ENCODE data around the gene ADAMTSL1. TPM values are rescaled to one million over a fixed set of nuclear protein-coding genes. Genes with fewer than 3 reads are reported as not detected.

ADAMTSL1 gene
- total RNA-seq, 1 experiment from 2014 or later = not detected

- ATAC-seq (no peak), DNase-seq (ENCODE audit: low read depth, low spot score) (no peak)
- TF ChIP-seq POLR2AphosphoS5 (IDR thresholded peaks at IDR 0.05; ENCODE audit: low read depth, low read length) (no peak), REST (IDR thresholded peaks at IDR 0.05; ENCODE audit: insufficient read depth in 1 of 2, low read depth in 2 of 2, low read length in 1 of 2) (no peak), SIN3A (IDR thresholded peaks at IDR 0.05; ENCODE audit: borderline replicate concordance, insufficient read depth, low read depth, low read length) (no peak), TCF7L2 (IDR thresholded peaks at IDR 0.05; ENCODE audit: low read depth, low read length) (no peak)
- TF ChIP-seq, protein P1, sequence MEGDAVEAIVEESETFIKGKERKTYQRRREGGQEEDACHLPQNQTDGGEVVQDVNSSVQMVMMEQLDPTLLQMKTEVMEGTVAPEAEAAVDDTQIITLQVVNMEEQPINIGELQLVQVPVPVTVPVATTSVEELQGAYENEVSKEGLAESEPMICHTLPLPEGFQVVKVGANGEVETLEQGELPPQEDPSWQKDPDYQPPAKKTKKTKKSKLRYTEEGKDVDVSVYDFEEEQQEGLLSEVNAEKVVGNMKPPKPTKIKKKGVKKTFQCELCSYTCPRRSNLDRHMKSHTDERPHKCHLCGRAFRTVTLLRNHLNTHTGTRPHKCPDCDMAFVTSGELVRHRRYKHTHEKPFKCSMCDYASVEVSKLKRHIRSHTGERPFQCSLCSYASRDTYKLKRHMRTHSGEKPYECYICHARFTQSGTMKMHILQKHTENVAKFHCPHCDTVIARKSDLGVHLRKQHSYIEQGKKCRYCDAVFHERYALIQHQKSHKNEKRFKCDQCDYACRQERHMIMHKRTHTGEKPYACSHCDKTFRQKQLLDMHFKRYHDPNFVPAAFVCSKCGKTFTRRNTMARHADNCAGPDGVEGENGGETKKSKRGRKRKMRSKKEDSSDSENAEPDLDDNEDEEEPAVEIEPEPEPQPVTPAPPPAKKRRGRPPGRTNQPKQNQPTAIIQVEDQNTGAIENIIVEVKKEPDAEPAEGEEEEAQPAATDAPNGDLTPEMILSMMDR (IDR thresholded peaks at IDR 0.05) = no peak
- Histone ChIP-seq H3K27ac (ENCODE audit: low read length) (no peak overlapping the region), H3K4me3 (ENCODE audit: low read depth in 2 of 2, low read length in 2 of 2) (no peak overlapping the region), H3K4me1 (ENCODE audit: control insufficient read depth, insufficient read depth, low read length) (no peaks in the 10 kb centered on the region), H3K9me3 (ENCODE audit: control insufficient read depth, insufficient read depth, low read depth, low read length) (no peaks in the 10 kb centered on the region), H3K27me3 (ENCODE audit: control insufficient read depth, insufficient read depth, low read length) (no peaks in the 10 kb centered on the region), H3K36me3 (ENCODE audit: control insufficient read depth, insufficient read depth, low read length) (no peaks in the 10 kb centered on the region)
- intact Hi-C loops (cut with micrococcal nuclease; ENCODE audit: unreplicated experiment) (no loop called here), in situ Hi-C loops (cut with HindIII; ENCODE audit: low pct_unique_long_range_greater_than_20kb, low sequenced_read_pairs) (no loop called here)
- no TSS peak for BruUV-seq (replicated peaks)
- POLR2A ChIA-PET = no interaction called here
- CTCF ChIA-PET = no interaction called here
These were observed 101.7 kb downstream of the ADAMTSL1 start for GRCh38 chr9:18575686-18576085.

DNA sequence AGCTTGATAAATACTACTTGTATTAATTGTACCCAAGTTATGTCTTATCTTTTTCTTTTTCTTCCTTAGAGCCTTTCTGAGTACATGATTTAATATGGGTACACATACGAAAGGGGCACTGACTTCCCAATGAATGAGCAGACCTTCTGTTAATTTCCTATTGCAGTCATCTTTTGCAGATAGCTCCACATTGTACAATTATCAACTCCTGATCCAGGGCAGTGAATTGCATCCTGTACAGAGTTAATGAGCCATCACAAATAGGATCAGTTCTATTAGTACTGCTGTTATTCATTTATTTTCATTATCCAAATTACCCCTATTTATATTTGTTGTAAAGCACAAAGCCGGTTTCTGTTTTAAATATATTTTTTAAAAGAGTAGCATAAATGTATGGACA lies 105.6 kb downstream of the ADAMTSL1 start:
- Histone ChIP-seq H3K27me3 (ENCODE audit: control insufficient read depth, insufficient read depth, low read length) (no peaks in the 10 kb centered on the region), H3K9me3 (ENCODE audit: control insufficient read depth, insufficient read depth, low read depth, low read length) (no peaks in the 10 kb centered on the region), H3K36me3 (ENCODE audit: control insufficient read depth, insufficient read depth, low read length) (no peaks in the 10 kb centered on the region), H3K27ac (ENCODE audit: low read length) (no peak overlapping the region), H3K4me1 (ENCODE audit: control insufficient read depth, insufficient read depth, low read length) (no peaks in the 10 kb centered on the region), H3K4me3 (ENCODE audit: low read depth in 2 of 2, low read length in 2 of 2) (no peak overlapping the region)
- POLR2A ChIA-PET = no interaction called here
- intact Hi-C loops (cut with micrococcal nuclease; ENCODE audit: unreplicated experiment) = no loop called here
- CTCF ChIA-PET = no interaction called here
- in situ Hi-C loops (cut with HindIII; ENCODE audit: low pct_unique_long_range_greater_than_20kb, low sequenced_read_pairs) = no loop called here
- ATAC-seq (no peak), DNase-seq (ENCODE audit: low read depth, low spot score) (no peak)
- no TSS peak for BruUV-seq (replicated peaks)
- TF ChIP-seq REST (IDR thresholded peaks at IDR 0.05; ENCODE audit: insufficient read depth in 1 of 2, low read depth in 2 of 2, low read length in 1 of 2) (no peak), POLR2AphosphoS5 (IDR thresholded peaks at IDR 0.05; ENCODE audit: low read depth, low read length) (no peak), SIN3A (IDR thresholded peaks at IDR 0.05; ENCODE audit: borderline replicate concordance, insufficient read depth, low read depth, low read length) (no peak), TCF7L2 (IDR thresholded peaks at IDR 0.05; ENCODE audit: low read depth, low read length) (no peak)
- TF ChIP-seq, protein P1 (IDR thresholded peaks at IDR 0.05) = no peak

All from Panc1 (cell line).